NB4 (cell line): Measurements from ENCODE around the gene ELAPOR1.

Experiments used
- DNase-seq: peaks from one replicate; pipeline ENCODE4 v3.0.0; 2010; ENCODE audit warnings: low read depth
- H3K4me3 ChIP-seq: one replicate; pipeline ENCODE4 v1.5.1; 2011; ENCODE audit warnings: mild to moderate bottlenecking, low read depth, low read length, moderate library complexity
- CTCF ChIP-seq: IDR thresholded peaks from one replicate; pipeline ENCODE4 v1.5.1; 2012; ENCODE audit warnings: low read depth, low read length
- MAX ChIP-seq: IDR thresholded peaks from 2 replicates; pipeline ENCODE4 v1.6.1; 2011; ENCODE audit warnings: low read depth, low read length
- MYC ChIP-seq: IDR thresholded peaks from 2 replicates; pipeline ENCODE4 v1.6.1; 2011; ENCODE audit warnings: low read depth, low read length
- POLR2A ChIP-seq: IDR thresholded peaks from 2 replicates; pipeline ENCODE4 v1.6.1; 2011; ENCODE audit warnings: mild to moderate bottlenecking; ENCODE audit not compliant: insufficient read length; ENCODE audit errors: extremely low read depth

The ELAPOR1 gene

DNA sequence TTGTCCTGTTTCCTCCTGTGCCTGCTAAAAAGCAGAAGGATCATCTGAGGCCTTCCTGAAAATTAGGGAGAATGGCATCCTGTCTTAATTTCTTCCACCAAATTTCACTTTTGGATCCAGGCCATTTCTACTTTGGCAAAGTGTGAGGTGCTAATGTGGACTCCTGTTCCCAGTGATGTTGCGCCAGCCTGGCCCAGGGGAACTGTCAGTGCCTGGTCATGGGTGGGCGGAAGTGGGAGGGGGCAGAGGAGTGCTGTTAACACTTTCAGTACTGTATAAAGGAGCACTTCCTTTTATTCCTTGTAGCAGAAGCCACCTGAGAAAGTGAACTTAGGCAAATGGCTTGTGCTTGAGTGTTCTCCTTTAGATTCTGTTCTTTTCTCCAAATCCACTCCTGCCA lies 19.9 kb downstream of the ELAPOR1 start:
- peak; percentile 79 for DNase-seq
- TF ChIP-seq MYC: no peak
- TF ChIP-seq POLR2A: no peak
- no peak for TF ChIP-seq CTCF
- no peak for TF ChIP-seq MAX
- no peak overlapping the region for H3K4me3 ChIP-seq

DNA sequence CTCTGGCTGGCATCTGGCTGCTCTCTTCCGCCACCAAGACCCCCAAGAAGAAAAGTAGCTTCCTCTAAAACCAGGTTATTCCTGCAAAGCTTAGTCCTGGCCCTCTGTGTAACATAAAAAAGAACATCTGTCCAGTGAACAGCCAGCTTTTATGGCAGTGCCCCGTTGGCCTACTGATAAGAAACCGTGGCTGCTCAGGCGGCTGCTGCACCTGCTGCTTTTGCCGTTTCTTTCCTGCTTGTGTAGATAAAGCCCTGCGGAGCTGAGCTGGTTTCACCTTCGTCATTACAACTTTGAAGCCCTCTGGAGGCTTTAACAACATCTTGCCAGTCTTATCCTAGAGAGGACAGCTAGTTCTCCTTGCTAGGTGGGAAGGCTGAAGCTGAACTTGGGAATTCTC lies 20.5 kb downstream of the ELAPOR1 start:
- DNase-seq: no peak
- no peak overlapping the region for H3K4me3 ChIP-seq
- TF ChIP-seq CTCF (no peak), MAX (no peak), POLR2A (no peak), MYC (no peak)

DNA sequence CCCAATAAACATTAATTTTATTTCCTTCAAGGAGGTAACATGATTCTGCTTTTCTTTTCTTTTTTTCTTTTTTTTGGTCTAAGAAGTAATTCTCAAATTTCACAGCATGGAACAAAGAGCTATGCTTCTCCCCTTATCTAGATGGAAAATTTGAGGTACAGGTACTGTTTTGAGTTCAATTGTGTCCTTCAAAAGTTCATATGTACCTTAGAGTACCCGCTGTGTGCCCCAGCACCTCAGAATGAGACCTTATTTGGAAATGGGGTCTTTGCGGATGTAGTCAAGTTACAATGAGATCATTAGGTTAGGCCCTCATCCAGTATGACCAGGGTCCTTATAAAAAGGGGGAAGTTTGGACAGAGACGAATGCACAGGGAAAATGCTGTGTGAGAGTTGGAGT lies 22.0 kb downstream of the ELAPOR1 start:
- H3K4me3 ChIP-seq: no peak overlapping the region
- DNase-seq: no peak
- TF ChIP-seq MAX: no peak
- TF ChIP-seq CTCF: no peak
- no peak for TF ChIP-seq POLR2A
- no peak for TF ChIP-seq MYC

DNA sequence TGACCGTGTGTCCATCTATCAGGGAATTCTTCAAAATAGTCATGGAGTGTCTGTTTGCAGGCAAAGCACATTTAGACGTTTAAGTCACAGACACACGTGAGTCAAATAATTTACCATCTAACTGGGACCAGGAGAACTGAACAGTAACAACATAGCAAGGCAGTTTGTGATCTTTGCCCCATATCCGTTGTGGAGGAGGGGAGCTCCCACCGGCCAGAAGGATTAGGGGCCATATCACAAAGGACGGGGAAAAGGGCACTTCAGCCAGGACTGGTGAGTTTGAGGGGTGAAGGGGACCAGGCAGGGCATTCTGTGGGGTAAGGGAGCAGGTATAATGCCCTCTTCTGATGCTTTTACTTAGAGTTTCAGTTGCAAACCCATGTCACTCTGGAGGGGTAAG lies 22.9 kb downstream of the ELAPOR1 start:
- TF ChIP-seq CTCF (no peak), MYC (no peak), POLR2A (no peak), MAX (no peak)
- DNase-seq: no peak
- no peak overlapping the region for H3K4me3 ChIP-seq

DNA sequence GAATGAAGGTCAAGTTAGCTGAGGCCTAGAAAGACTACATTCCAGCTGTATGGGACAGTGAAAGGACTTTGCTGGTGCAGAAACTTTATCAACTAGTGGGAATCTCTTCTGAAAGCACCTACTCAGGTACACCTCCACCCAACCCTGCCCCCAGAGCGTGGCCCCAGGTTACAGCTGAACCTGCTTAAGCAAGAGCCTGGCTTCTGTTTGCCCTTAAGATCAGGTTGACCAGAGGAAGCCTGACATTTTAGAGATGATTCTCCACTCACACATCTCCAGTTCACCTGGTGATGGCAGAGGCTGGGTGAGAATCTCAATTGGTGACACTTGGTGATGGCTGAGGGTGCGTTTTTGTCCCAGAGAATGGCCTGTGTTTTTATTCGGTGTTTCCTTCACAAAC lies 24.0 kb downstream of the ELAPOR1 start:
- no peak for DNase-seq
- TF ChIP-seq CTCF (no peak), MYC (no peak), MAX (no peak), POLR2A (no peak)
- no peak overlapping the region for H3K4me3 ChIP-seq

GRCh38 chr1:109138358-109138757 lies 24.4 kb downstream of the ELAPOR1 start:
- peak; percentile 14 for DNase-seq
- no peak overlapping the region for H3K4me3 ChIP-seq
- TF ChIP-seq MAX (no peak), CTCF (no peak), MYC (no peak), POLR2A (no peak)
